ENCODE measurements around the gene TMEM213.

GRCh38 chr7:138750473-138750872 lies 47.3 kb upstream of the TMEM213 start:
- TF ChIP-seq CTCF (IDR thresholded peaks at IDR 0.05; ENCODE audit: low read length) (no peak), EZH2 (optimal IDR thresholded peaks at IDR 0.05; ENCODE audit: low read depth, low read length) (no peak)
